GM18499 (cell line): ENCODE results near the gene SLC7A8.

Experiments used
- ATAC-seq: cut with Tn5 transposase; IDR thresholded peaks from one replicate; pipeline ENCODE4 v1.9.1; 2021; ENCODE audit warnings: moderate number of reproducible peaks; ENCODE audit not compliant: insufficient read depth, unreplicated experiment

SLC7A8 gene

GRCh38 chr14:23137192-23137812 is 46.2 kb downstream of the SLC7A8 start:
- ATAC-seq = no peak

- no peak for ATAC-seq
These were observed 46.8 kb downstream of the SLC7A8 start for GRCh38 chr14:23136566-23137133.

GRCh38 chr14:23132970-23133369 is 50.5 kb downstream of the SLC7A8 start:
- ATAC-seq = no peak

GRCh38 chr14:23131482-23131881 is 52.0 kb downstream of the SLC7A8 start:
- ATAC-seq = no peak

GRCh38 chr14:23130871-23131270 is 52.6 kb downstream of the SLC7A8 start:
- no peak for ATAC-seq

- ATAC-seq = no peak
These were observed 53.6 kb downstream of the SLC7A8 start for GRCh38 chr14:23129759-23130316.

- no peak for ATAC-seq
These were observed 54.3 kb downstream of the SLC7A8 start for GRCh38 chr14:23128969-23129758.

GRCh38 chr14:23127861-23128260 is 55.6 kb downstream of the SLC7A8 start:
- ATAC-seq = no peak

- ATAC-seq = no peak
These were observed 56.7 kb downstream of the SLC7A8 start for GRCh38 chr14:23126548-23127278.

- no peak for ATAC-seq
These were observed 57.4 kb downstream of the SLC7A8 start for GRCh38 chr14:23125933-23126524.

GRCh38 chr14:23125011-23125410 is 58.4 kb downstream of the SLC7A8 start:
- ATAC-seq = no peak

- no peak for ATAC-seq
These were observed 59.0 kb downstream of the SLC7A8 start for GRCh38 chr14:23124337-23124954.

GRCh38 chr14:23123419-23123818 is 60.0 kb downstream of the SLC7A8 start:
- ATAC-seq = no peak

- ATAC-seq = no peak
These were observed 61.4 kb downstream of the SLC7A8 start for GRCh38 chr14:23122086-23122485.

- ATAC-seq = no peak
These were observed 62.1 kb downstream of the SLC7A8 start for GRCh38 chr14:23121361-23121771.

GRCh38 chr14:23120541-23121251 is 62.8 kb downstream of the SLC7A8 start:
- peak; percentile 65 for ATAC-seq

- no peak for ATAC-seq
These were observed 63.8 kb downstream of the SLC7A8 start for GRCh38 chr14:23119363-23120327.
